Effector memory CD8-positive, alpha-beta T cell (primary cell): ENCODE data around the gene ALG14.

Source experiments
- ATAC-seq: fragments of 150-1000 bp; cut with Tn5 transposase; replicated peaks from 2 replicates; pipeline ENCODE4 v1.10.0; 2021; ENCODE audit warnings: mild to moderate bottlenecking, moderate library complexity
- DNase-seq, 3 experiments: peaks; one replicate each; pipeline ENCODE4 v3.0.0; 2021
- H3K27ac Mint-ChIP-seq, 2 donors: one replicate each; pipeline ENCODE4 v1.8.0; 2022; ENCODE audit warnings: mild to moderate bottlenecking in 2 of 2, mixed read lengths in 2 of 2, moderate library complexity in 2 of 2
- H3K27me3 Mint-ChIP-seq, 2 donors: one replicate each; pipeline ENCODE4 v1.8.0; 2022; ENCODE audit warnings: mixed read lengths in 2 of 2
- H3K36me3 Mint-ChIP-seq: one replicate; pipeline ENCODE4 v1.8.0; 2022; ENCODE audit warnings: mild to moderate bottlenecking, moderate library complexity, mixed read lengths; ENCODE audit not compliant: insufficient read depth
- H3K4me1 Mint-ChIP-seq, 2 donors: one replicate each; pipeline ENCODE4 v1.8.0; 2022; ENCODE audit warnings: low read depth in 2 of 2, mixed read lengths in 2 of 2
- H3K4me3 Mint-ChIP-seq, 2 donors: one replicate each; pipeline ENCODE4 v1.8.0; 2022; ENCODE audit warnings: mild to moderate bottlenecking in 2 of 2, mixed read lengths in 2 of 2, moderate library complexity in 2 of 2
- H3K9me3 Mint-ChIP-seq, 2 donors: one replicate each; pipeline ENCODE4 v1.8.0; 2022; ENCODE audit warnings: mixed read lengths in 2 of 2
- total RNA-seq, 9 experiments: gene quantifications; one replicate each; lab custom pipeline; 2026; lab: John Stamatoyannopoulos, UW

ALG14 gene, protein sequence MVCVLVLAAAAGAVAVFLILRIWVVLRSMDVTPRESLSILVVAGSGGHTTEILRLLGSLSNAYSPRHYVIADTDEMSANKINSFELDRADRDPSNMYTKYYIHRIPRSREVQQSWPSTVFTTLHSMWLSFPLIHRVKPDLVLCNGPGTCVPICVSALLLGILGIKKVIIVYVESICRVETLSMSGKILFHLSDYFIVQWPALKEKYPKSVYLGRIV
- 1.3 to 8.6 (median 4.3) reads per million in 9 experiments for total RNA-seq

GRCh38 chr1:95072532-95073419, at the start of gene ALG14:
TSS of gene ALG14 (minus strand) at chr1:95072951. CDS start at chr1:95072898, 53 bp downstream.
- Mint-ChIP-seq H3K27me3 (no peaks in the 10 kb centered on the region), H3K9me3 (no peaks in the 10 kb centered on the region), H3K36me3 (peaks cover 7% of the 10 kb centered on the region), H3K27ac (peak within 1 kb of the TSS; percentile 94 to 96), H3K4me3 (peak within 1 kb of the TSS; percentile 97 to 98), H3K4me1 (peaks cover 11 to 15% of the 10 kb centered on the region in 2 donors)
- ATAC-seq (peak; percentile 91), DNase-seq (peak; percentile 88 to 91 (median 89))

DNA sequence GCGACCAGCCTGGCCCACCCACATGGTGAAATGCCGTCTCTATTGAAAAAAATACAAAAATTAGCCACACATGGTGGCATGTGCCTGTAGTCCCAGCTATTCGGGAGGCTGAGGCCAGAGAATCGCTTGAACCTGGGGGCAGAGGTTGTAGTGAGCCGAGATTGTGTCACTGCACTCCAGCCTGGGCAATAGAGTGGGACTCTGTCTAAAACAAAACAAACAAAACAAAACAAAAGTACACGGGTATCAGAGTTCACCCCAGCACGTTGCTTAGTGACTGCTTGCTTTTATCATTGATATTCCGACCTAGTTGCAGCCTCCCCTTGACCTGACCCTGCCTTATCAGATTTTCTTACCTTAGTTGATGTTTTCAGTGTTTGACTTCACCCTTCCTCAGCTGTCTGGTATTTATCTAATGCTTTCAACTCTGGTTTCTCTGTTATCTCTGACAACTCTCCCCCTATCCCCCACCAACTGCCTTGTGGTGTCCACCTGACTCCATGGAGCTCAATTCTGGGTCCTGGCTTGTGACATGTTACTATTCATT, 49.5 kb upstream of the ALG14 start:
- Mint-ChIP-seq H3K27me3 (peaks cover 61 to 69% of the 10 kb centered on the region in 2 donors), H3K4me3 (no peak overlapping the region)
- ATAC-seq: no peak

GRCh38 chr1:95119273-95119672, 46.5 kb upstream of the ALG14 start:
- Mint-ChIP-seq H3K9me3 (no peaks in the 10 kb centered on the region), H3K4me1 (peaks cover 0 to 3% of the 10 kb centered on the region in 2 donors), H3K4me3 (peak overlapping the region in 1 of 2 donors; percentile 34), H3K27ac (no peak overlapping the region), H3K36me3 (no peaks in the 10 kb centered on the region), H3K27me3 (peaks cover 52 to 63% of the 10 kb centered on the region in 2 donors)
- ATAC-seq (no peak), DNase-seq (no peak)

More for the DNA sequence above, 49.5 kb upstream of the ALG14 start:
- H3K4me1 Mint-ChIP-seq: no peaks in the 10 kb centered on the region
- H3K9me3 Mint-ChIP-seq: no peaks in the 10 kb centered on the region
- DNase-seq: no peak
- no peaks in the 10 kb centered on the region for H3K36me3 Mint-ChIP-seq
- no peak overlapping the region for H3K27ac Mint-ChIP-seq

DNA sequence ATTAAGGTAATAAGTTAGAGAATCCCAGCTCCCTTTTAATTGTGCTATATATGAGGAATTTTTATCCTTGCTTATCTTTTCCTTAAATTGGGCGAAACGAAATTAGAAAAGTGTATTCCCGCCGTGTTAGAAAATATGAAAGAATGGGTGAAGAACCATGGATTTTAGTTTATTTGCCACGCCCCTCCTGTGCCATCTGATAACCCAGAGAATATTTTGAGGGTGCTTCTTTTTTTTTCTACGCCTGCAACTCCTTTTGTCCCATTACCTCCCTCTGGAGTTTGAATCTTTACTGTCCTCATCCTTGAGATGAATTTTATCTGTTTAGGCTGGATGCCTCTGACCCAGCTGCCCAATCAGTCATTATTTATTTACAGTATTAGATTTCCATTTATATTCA, 46.0 kb upstream of the ALG14 start:
- ATAC-seq: no peak
- H3K36me3 Mint-ChIP-seq: no peaks in the 10 kb centered on the region
- no peak overlapping the region for H3K27ac Mint-ChIP-seq
- no peak for DNase-seq
- peaks cover 0 to 3% of the 10 kb centered on the region in 2 donors for H3K4me1 Mint-ChIP-seq
- peak overlapping the region; percentile 34 to 49 for H3K4me3 Mint-ChIP-seq
- H3K27me3 Mint-ChIP-seq: peaks cover 52 to 57% of the 10 kb centered on the region in 2 donors
- H3K9me3 Mint-ChIP-seq: no peaks in the 10 kb centered on the region

DNA sequence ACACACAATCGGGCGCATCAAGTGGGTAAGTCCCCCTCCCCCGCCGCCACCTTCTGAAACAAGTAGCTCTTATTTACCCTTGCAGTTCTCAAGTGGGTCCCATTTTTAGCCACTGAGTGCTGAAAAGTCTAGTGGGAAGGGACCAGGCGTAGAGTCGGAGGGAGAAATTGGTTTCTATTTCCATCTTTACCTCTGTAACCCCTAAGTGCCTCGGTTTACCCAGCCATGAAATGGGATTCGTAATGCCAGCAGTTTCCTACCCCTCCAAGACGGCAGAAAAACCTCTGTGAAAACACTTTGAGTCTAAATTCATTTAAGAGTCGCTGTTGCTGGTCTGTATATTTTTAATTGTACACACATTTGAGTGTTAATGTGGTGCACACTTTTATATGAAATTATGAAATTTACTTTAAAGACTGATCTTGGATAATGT, 45.3 kb upstream of the ALG14 start:
- Mint-ChIP-seq H3K9me3 (no peaks in the 10 kb centered on the region), H3K36me3 (no peaks in the 10 kb centered on the region), H3K27me3 (peaks cover 53 to 56% of the 10 kb centered on the region in 2 donors), H3K4me1 (peaks cover 0 to 3% of the 10 kb centered on the region in 2 donors), H3K4me3 (peak overlapping the region; percentile 73 to 74), H3K27ac (no peak overlapping the region)
- DNase-seq (no peak), ATAC-seq (no peak)

GRCh38 chr1:95117207-95118066, 44.7 kb upstream of the ALG14 start, which contains the start of gene TLCD4:
TSS of gene TLCD4 (plus strand) at chr1:95117355. CDS start at chr1:95143902, 26,547 bp downstream.
- ATAC-seq (peak; percentile 62), DNase-seq (peak; percentile 10 to 18 (median 16))
- Mint-ChIP-seq H3K27me3 (peaks cover 49 to 50% of the 10 kb centered on the region in 2 donors), H3K9me3 (no peaks in the 10 kb centered on the region), H3K36me3 (no peaks in the 10 kb centered on the region), H3K4me1 (peaks cover 0 to 3% of the 10 kb centered on the region in 2 donors), H3K27ac (peak within 1 kb of the TSS in 1 of 2 donors; percentile 45), H3K4me3 (peak within 1 kb of the TSS; percentile 77 to 78)

GRCh38 chr1:95116580-95117206, 43.9 kb upstream of the ALG14 start:
- Mint-ChIP-seq H3K4me3 (peak overlapping the region; percentile 77 to 78), H3K36me3 (no peaks in the 10 kb centered on the region), H3K27ac (peak overlapping the region in 1 of 2 donors; percentile 45), H3K4me1 (peaks cover 0 to 3% of the 10 kb centered on the region in 2 donors), H3K9me3 (no peaks in the 10 kb centered on the region), H3K27me3 (peaks cover 48 to 52% of the 10 kb centered on the region in 2 donors)
- ATAC-seq (peak; percentile 69), DNase-seq (peak; percentile 19 to 26 (median 21))

DNA sequence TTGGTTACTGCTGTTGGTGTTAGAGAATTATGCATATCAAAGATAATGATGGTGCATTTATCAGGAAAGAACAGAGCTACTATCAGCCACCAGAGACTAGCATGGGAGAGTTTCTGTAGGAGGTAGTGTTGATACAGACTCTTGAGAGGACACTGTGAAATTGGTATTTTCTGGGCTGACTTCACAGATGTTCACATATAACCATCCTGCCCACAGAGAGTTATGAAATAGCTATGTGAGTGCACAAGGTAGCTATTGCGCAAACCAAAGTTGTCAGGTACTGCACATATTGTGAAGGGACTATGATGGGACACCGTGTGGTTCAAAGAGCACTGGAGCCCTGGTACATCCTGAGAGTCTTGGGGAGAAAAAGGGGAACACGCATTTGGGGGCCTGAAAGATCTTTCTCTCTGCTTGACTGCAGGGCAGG, 43.0 kb upstream of the ALG14 start:
- Mint-ChIP-seq H3K36me3 (no peaks in the 10 kb centered on the region), H3K27me3 (peaks cover 48 to 55% of the 10 kb centered on the region in 2 donors), H3K4me1 (peaks cover 0 to 3% of the 10 kb centered on the region in 2 donors), H3K4me3 (no peak overlapping the region), H3K27ac (no peak overlapping the region), H3K9me3 (no peaks in the 10 kb centered on the region)
- no peak for DNase-seq
- no peak for ATAC-seq

GRCh38 chr1:95113684-95114083, 40.9 kb upstream of the ALG14 start:
- Mint-ChIP-seq H3K27me3 (peaks cover 34 to 40% of the 10 kb centered on the region in 2 donors), H3K27ac (no peak overlapping the region), H3K36me3 (no peaks in the 10 kb centered on the region), H3K9me3 (no peaks in the 10 kb centered on the region), H3K4me3 (no peak overlapping the region), H3K4me1 (peaks cover 0 to 3% of the 10 kb centered on the region in 2 donors)
- no peak for ATAC-seq
- no peak for DNase-seq

GRCh38 chr1:95111014-95111413, 38.3 kb upstream of the ALG14 start:
- H3K27me3 Mint-ChIP-seq: peaks cover 33 to 37% of the 10 kb centered on the region in 2 donors
- H3K4me3 Mint-ChIP-seq: no peak overlapping the region
- H3K36me3 Mint-ChIP-seq: no peaks in the 10 kb centered on the region
- H3K9me3 Mint-ChIP-seq: no peaks in the 10 kb centered on the region
- DNase-seq (no peak), ATAC-seq (no peak)
- no peak overlapping the region for H3K27ac Mint-ChIP-seq
- no peaks in the 10 kb centered on the region for H3K4me1 Mint-ChIP-seq

DNA sequence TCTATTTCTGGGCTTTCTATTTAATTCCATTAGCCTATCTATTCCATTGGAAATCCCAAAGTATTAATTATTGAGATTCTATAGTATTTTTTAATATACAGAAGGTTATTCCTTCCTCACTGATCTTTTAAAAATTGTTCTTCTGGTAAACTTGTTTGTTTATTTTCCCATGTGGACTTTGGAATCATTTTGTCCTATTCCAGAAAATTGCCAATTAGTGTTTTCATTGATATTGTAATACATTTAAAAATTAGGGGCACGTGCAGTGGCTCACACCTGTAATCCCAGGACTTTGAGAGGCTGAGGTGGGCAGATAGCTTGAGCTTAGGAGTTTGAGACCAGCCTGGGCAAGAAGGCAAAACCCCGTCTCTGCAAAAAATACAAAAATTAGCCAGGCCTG, 36.0 kb upstream of the ALG14 start:
- Mint-ChIP-seq H3K4me1 (no peaks in the 10 kb centered on the region), H3K27me3 (peaks cover 33 to 37% of the 10 kb centered on the region in 2 donors), H3K9me3 (no peaks in the 10 kb centered on the region), H3K36me3 (no peaks in the 10 kb centered on the region), H3K27ac (no peak overlapping the region), H3K4me3 (no peak overlapping the region)
- ATAC-seq: no peak
- DNase-seq: no peak

DNA sequence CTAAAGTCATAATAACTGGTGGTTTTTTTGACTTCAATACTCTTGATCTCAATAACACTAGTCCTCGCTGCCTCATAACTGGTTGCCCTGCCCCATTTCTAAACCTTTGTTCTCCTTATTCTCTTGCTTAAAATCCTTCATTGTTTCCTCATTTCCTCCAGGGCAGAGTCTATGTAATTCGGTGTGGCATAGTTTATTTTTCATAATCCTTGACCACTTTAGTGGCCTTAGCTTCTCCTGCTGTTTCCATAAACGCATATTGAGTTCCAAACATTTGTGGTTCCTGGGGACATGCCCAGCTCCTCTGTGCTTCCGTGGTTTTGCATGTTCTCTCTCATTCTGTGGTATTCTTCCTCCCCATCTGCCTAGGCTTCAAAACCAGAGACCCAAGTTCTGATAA, 25.4 kb upstream of the ALG14 start:
- Mint-ChIP-seq H3K4me3 (no peak overlapping the region), H3K27me3 (peaks cover 6% of the 10 kb centered on the region in 2 donors), H3K36me3 (no peaks in the 10 kb centered on the region), H3K27ac (no peak overlapping the region), H3K9me3 (no peaks in the 10 kb centered on the region), H3K4me1 (no peaks in the 10 kb centered on the region)
- ATAC-seq: no peak
- no peak for DNase-seq
